PFSK-1 (cell line): Measurements from ENCODE around the gene TANGO2.

Experiments used
- FOXP2 ChIP-seq: optimal IDR thresholded peaks from 2 replicates; pipeline ENCODE3; 2011; ENCODE audit warnings: borderline replicate concordance, control low read depth, inconsistent platforms; ENCODE audit not compliant: insufficient read depth; ENCODE audit errors: extremely low read length, extremely low read depth
- POLR2AphosphoS5 ChIP-seq: IDR thresholded peaks from 2 replicates; pipeline ENCODE4 v1.6.1; 2012; ENCODE audit warnings: low read depth, mild to moderate bottlenecking, control low read depth, low read length, moderate library complexity
- SIN3A ChIP-seq: IDR thresholded peaks from 2 replicates; pipeline ENCODE4 v1.6.1; 2012; ENCODE audit warnings: mild to moderate bottlenecking, low read length, moderate library complexity, borderline replicate concordance; ENCODE audit not compliant: insufficient read depth
- TAF1 ChIP-seq: IDR thresholded peaks from 2 replicates; pipeline ENCODE4 v1.6.1; 2012; ENCODE audit warnings: low read length, control low read depth, borderline replicate concordance; ENCODE audit not compliant: insufficient read depth
- TF ChIP-seq, protein P1 (sequence below), 2 experiments: IDR thresholded peaks; 2 replicates each; pipeline versions ENCODE4 v1.6.1 to v1.8.0; 2011 to 2012; ENCODE audit warnings: low read depth in 2 of 2, low read length in 2 of 2, control low read depth in 1 of 2, inconsistent platforms in 1 of 2, mild to moderate bottlenecking in 1 of 2, moderate library complexity in 1 of 2; ENCODE audit not compliant: insufficient read depth in 1 of 2

The TANGO2 gene

DNA sequence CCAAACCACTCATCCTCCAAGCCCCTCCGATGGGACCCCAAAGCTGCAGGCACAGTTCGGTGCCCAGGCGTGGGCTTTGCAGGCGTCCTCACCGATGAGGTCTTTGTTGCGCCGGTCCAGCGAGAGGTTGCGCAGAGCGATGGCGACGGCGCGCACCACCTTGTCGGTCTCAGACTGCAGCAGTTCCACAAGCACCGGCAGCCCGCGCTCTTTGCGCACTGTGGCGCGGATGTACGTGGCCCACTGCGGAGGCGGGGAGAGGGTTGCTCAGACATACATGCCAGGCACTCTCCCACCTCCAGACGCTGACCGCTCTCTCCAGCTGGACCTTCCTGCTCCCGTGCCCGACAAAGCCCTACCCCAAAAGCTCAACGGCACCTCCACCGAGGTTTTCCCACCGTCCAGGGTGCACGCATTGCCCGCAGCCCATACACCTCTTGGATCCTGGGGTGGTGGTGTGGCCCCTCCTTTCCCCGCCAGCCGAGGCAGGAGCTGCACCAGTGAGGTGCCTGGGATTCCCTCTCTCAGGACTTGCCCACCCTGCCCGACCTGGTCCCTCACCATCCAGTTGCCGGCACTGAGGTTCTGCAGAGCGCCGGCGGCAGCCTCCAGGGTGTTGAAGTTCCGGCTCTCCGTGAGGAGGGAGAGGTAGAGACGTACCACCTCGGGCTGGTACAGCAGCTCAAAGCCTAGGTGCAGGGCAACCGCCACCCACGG lies 47.2 kb upstream of the TANGO2 start:
- no peak for TF ChIP-seq TAF1
- no peak for TF ChIP-seq POLR2AphosphoS5
- TF ChIP-seq, protein P1, sequence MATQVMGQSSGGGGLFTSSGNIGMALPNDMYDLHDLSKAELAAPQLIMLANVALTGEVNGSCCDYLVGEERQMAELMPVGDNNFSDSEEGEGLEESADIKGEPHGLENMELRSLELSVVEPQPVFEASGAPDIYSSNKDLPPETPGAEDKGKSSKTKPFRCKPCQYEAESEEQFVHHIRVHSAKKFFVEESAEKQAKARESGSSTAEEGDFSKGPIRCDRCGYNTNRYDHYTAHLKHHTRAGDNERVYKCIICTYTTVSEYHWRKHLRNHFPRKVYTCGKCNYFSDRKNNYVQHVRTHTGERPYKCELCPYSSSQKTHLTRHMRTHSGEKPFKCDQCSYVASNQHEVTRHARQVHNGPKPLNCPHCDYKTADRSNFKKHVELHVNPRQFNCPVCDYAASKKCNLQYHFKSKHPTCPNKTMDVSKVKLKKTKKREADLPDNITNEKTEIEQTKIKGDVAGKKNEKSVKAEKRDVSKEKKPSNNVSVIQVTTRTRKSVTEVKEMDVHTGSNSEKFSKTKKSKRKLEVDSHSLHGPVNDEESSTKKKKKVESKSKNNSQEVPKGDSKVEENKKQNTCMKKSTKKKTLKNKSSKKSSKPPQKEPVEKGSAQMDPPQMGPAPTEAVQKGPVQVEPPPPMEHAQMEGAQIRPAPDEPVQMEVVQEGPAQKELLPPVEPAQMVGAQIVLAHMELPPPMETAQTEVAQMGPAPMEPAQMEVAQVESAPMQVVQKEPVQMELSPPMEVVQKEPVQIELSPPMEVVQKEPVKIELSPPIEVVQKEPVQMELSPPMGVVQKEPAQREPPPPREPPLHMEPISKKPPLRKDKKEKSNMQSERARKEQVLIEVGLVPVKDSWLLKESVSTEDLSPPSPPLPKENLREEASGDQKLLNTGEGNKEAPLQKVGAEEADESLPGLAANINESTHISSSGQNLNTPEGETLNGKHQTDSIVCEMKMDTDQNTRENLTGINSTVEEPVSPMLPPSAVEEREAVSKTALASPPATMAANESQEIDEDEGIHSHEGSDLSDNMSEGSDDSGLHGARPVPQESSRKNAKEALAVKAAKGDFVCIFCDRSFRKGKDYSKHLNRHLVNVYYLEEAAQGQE (IDR thresholded peaks at IDR 0.05; ENCODE audit: insufficient read depth in 1 of 2, low read depth in 2 of 2, low read length in 2 of 2), result no peak
- TF ChIP-seq SIN3A, result no peak
- no peak for TF ChIP-seq FOXP2

DNA sequence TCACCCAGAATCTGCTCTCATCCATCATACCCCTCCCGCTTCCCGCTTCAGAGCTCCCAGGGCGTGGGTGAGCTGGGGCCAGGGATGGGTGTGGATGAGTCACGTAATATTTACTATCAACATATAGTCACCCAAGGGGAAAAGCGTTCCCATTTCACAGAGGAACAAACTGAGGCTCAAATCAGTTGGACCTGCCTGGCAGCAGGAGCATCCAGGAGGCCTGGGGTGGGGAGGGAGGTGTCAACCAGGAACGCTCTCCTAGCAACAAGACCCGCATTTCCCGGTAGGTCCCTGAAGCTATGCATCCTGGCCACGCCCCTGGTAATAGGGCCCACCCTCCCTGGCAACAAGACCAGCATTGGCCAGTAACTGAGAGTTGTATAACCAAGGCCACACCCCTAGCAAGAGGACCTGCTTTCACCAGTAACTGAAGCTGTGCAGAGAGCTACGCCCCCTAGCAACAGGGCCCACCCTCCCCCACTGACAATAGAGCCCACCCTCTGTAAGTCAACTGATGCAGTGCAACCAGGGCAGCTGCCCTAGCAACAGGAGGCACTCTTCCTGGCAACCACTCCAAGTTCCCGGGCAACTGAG lies 46.5 kb upstream of the TANGO2 start:
- TF ChIP-seq FOXP2 (no peak), TAF1 (no peak), SIN3A (no peak), POLR2AphosphoS5 (no peak; the same call in 1 of the 2 replicates)
- TF ChIP-seq, protein P1 (IDR thresholded peaks at IDR 0.05; ENCODE audit: insufficient read depth in 1 of 2, low read depth in 2 of 2, low read length in 2 of 2), result no peak

DNA sequence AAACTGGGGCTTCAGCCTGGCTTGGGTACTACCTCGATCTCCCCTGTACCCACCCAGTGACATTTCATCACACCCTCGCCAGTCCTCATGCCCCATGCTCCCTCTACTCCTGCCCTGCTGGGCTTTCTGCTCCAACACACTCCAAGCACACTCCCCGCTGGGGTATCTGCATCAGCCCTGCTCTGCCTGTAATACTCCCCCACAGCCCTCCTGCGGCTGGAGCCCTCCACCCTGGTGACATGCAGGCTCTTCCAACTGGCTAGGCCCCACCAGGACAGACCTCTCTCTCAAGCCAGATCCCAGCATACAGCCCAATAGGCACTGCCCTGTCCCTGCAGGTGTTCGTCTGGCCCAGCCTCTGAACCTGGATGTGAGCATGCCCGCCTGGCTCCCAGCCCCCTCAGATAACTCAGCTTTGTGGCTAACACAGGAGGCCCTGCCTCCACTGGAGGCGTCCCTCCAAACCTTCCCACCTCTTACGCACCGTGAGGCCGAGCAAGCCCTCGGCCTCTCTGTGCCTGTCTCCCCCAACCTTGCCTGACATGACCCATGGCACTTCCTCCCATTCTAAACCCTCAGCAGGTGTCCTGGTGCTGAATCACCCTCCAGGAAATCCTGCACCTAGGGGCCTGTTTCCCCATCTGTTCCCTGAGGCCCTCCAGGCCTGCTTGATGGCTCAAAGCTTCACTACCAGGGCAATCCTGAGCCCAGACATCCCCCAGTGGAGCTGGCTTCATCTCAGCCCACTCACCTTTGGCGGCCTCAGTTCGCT lies 45.8 kb upstream of the TANGO2 start:
- TF ChIP-seq, protein P1 (IDR thresholded peaks at IDR 0.05; ENCODE audit: insufficient read depth in 1 of 2, low read depth in 2 of 2, low read length in 2 of 2), result no peak
- TF ChIP-seq TAF1, result no peak
- no peak for TF ChIP-seq FOXP2
- no peak for TF ChIP-seq POLR2AphosphoS5
- no peak for TF ChIP-seq SIN3A

DNA sequence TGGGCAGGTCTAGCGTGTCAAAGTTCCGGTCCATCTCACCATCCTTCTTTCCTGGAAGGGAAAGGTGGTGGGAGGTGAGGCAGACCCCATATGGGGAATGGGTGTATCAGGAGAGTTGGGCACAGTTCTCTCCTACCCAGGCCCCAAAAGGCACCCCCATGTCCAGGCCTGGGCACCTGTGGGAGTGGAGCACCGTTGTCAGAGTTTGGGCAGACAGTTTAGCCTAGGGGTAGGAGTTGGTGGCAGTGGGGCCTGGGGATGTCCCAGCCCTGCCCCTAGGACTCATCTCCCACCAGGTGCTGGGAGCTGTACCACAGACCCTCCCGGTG lies 45.2 kb upstream of the TANGO2 start:
- TF ChIP-seq POLR2AphosphoS5, result no peak
- TF ChIP-seq SIN3A, result no peak

DNA sequence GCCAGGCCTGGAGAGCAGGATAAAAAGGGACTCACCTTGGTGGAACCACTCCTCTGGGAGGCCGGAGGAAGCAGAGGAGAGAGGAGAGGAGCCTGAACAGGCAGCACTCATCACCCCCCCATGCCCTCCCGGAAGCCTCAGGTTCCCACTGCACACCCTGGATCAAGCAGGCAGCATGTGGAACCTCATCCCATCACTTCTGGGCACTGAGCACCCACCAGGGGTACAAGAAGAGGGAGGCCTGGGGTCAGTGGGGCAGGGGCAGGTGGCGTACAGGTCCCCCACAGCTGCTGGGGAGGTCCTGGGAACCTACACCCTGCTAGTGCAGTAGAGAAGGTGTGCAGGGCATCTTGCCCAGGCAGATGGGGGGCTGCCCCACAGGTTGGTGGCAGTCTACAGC lies 44.2 kb upstream of the TANGO2 start:
- TF ChIP-seq, protein P1 (IDR thresholded peaks at IDR 0.05; ENCODE audit: insufficient read depth in 1 of 2, low read depth in 2 of 2, low read length in 2 of 2), result no peak
- TF ChIP-seq TAF1 (no peak), POLR2AphosphoS5 (no peak), SIN3A (no peak), FOXP2 (no peak)
